Hepatocyte (in vitro differentiated cells): ENCODE measurements around the gene MCM7. TPM values are rescaled to one million over a fixed set of nuclear protein-coding genes. Genes with fewer than 3 reads are reported as not detected.

Experiments used
- DNase-seq: peaks from one replicate; pipeline ENCODE4 v3.0.0-alpha.2; 2016; ENCODE audit warnings: low spot score
- H2AFZ ChIP-seq: fragments of 200-600 bp; sonication (generic); 2 replicates; pipeline ENCODE4 v1.6.0; 2016; ENCODE audit warnings: antibody characterized with exemption, mild to moderate bottlenecking
- H3K27ac ChIP-seq: fragments of 200-600 bp; sonication (generic); 2 replicates; pipeline ENCODE4 v1.5.1; 2016; ENCODE audit warnings: mild to moderate bottlenecking
- H3K27me3 ChIP-seq: fragments of 200-600 bp; sonication (generic); 2 replicates; pipeline ENCODE4 v1.6.1; 2016
- H3K36me3 ChIP-seq: fragments of 200-600 bp; sonication (generic); replicated peaks from 2 replicates; pipeline ENCODE4 v1.5.1; 2016; ENCODE audit warnings: low read depth; ENCODE audit not compliant: insufficient read depth
- H3K4me1 ChIP-seq: fragments of 200-600 bp; sonication (generic); 2 replicates; pipeline ENCODE4 v1.5.1; 2016; ENCODE audit warnings: mild to moderate bottlenecking, moderate library complexity; ENCODE audit not compliant: insufficient read depth
- H3K4me2 ChIP-seq: fragments of 200-600 bp; sonication (generic); 2 replicates; pipeline ENCODE4 v1.6.0; 2016
- H3K4me3 ChIP-seq: fragments of 200-600 bp; sonication (generic); 2 replicates; pipeline ENCODE4 v1.5.1; 2016; ENCODE audit warnings: mild to moderate bottlenecking
- H3K79me2 ChIP-seq: fragments of 200-600 bp; sonication (generic); 2 replicates; pipeline ENCODE4 v1.6.0; 2017; ENCODE audit warnings: mild to moderate bottlenecking
- H3K9me2 ChIP-seq: fragments of 200-600 bp; sonication (generic); replicated peaks from 2 replicates; pipeline ENCODE4 v1.6.0; 2017; ENCODE audit warnings: mild to moderate bottlenecking; ENCODE audit not compliant: insufficient read depth
- H3K9me3 ChIP-seq: fragments of 200-600 bp; sonication (generic); 2 replicates; pipeline ENCODE4 v1.5.1; 2016; ENCODE audit warnings: low read depth, mild to moderate bottlenecking
- H4K20me1 ChIP-seq: fragments of 200-600 bp; sonication (generic); 2 replicates; pipeline ENCODE4 v1.6.0; 2016; ENCODE audit warnings: mild to moderate bottlenecking; ENCODE audit not compliant: insufficient read depth, poor library complexity, severe bottlenecking
- CTCF ChIP-seq: fragments of 200-600 bp; sonication (generic); IDR thresholded peaks from 2 replicates; pipeline ENCODE4 v1.5.1; 2016; ENCODE audit warnings: antibody characterized with exemption, mild to moderate bottlenecking; ENCODE audit not compliant: poor library complexity
- EZH2 ChIP-seq: fragments of 200-600 bp; sonication (generic); IDR thresholded peaks from 2 replicates; pipeline ENCODE4 v1.6.1; 2016; ENCODE audit warnings: antibody characterized with exemption, mild to moderate bottlenecking, borderline replicate concordance
- EZH2phosphoT487 ChIP-seq: fragments of 200-600 bp; sonication (generic); IDR thresholded peaks from one replicate; pipeline ENCODE4 v1.6.1; 2018; ENCODE audit warnings: antibody characterized with exemption, mild to moderate bottlenecking, low read depth, moderate library complexity; ENCODE audit not compliant: unreplicated experiment, severe bottlenecking
- WGBS: methylation state at CpG from one replicate; pipeline ENCODE4 v1.1.6; 2016; ENCODE audit warnings: low lambda C conversion rate; ENCODE audit errors: missing lambda C conversion rate; 5-methylcytosine and 5-hydroxymethylcytosine counted together
- polyA plus RNA-seq: library from polyadenylated mRNA; unstranded; fragments of >200 nt; fragmentation: Nextera tagmentation; extraction: Ambion mirVana; gene quantifications from 2 replicates; pipeline ENCODE4 v1.2.1, GENCODE V29; 2016
- total RNA-seq: library from RNA; depleted of rRNA; stranded (reverse); fragments of >200 nt; gene quantifications from 2 replicates; pipeline ENCODE4 v1.2.3, GENCODE V29; 2014

MCM7 gene
- total and polyA plus RNA-seq, 2 experiments from 2014 or later: 42.1 to 49.3 TPM

- H2AFZ ChIP-seq: no peak overlapping the region
- peaks cover 20% of the 10 kb centered on the region for H3K4me1 ChIP-seq
- peaks cover 21% of the 10 kb centered on the region for H3K79me2 ChIP-seq
- H3K27me3 ChIP-seq: no peaks in the 10 kb centered on the region
- no peaks in the 10 kb centered on the region for H3K9me3 ChIP-seq
- no peak overlapping the region for H3K4me2 ChIP-seq
- 75% methylated on average over 19 of the region's 19 CpGs for WGBS
- no peaks in the 10 kb centered on the region for H3K36me3 ChIP-seq
- no peak overlapping the region for H3K27ac ChIP-seq
- no peaks in the 10 kb centered on the region for H3K9me2 ChIP-seq
- no peak for DNase-seq
- H4K20me1 ChIP-seq: peaks cover 2% of the 10 kb centered on the region
- TF ChIP-seq CTCF (no peak), EZH2 (no peak), EZH2phosphoT487 (no peak)
- no peak overlapping the region for H3K4me3 ChIP-seq
These were observed 9.6 kb downstream of the MCM7 start for GRCh38 chr7:100091411-100092181.

GRCh38 chr7:100090527-100091410, 10.4 kb downstream of the MCM7 start:
- DNase-seq: no peak
- 88% methylated on average over 14 of the region's 14 CpGs for WGBS
- H3K4me2 ChIP-seq: no peak overlapping the region
- H3K36me3 ChIP-seq: no peaks in the 10 kb centered on the region
- H3K27ac ChIP-seq: peak overlapping the region; percentile 91
- peaks cover 20% of the 10 kb centered on the region for H3K4me1 ChIP-seq
- H2AFZ ChIP-seq: no peak overlapping the region
- H3K9me3 ChIP-seq: no peaks in the 10 kb centered on the region
- TF ChIP-seq EZH2: no peak
- TF ChIP-seq CTCF: no peak
- TF ChIP-seq EZH2phosphoT487: no peak
- H3K9me2 ChIP-seq: no peaks in the 10 kb centered on the region
- no peaks in the 10 kb centered on the region for H3K27me3 ChIP-seq
- peaks cover 2% of the 10 kb centered on the region for H4K20me1 ChIP-seq
- H3K4me3 ChIP-seq: no peak overlapping the region
- peaks cover 15% of the 10 kb centered on the region for H3K79me2 ChIP-seq

GRCh38 chr7:100089458-100090196, 11.6 kb downstream of the MCM7 start:
- no peaks in the 10 kb centered on the region for H3K36me3 ChIP-seq
- H3K9me3 ChIP-seq: no peaks in the 10 kb centered on the region
- no peak for TF ChIP-seq EZH2
- TF ChIP-seq CTCF: no peak
- TF ChIP-seq EZH2phosphoT487: no peak
- peaks cover 15% of the 10 kb centered on the region for H3K79me2 ChIP-seq
- no peak for DNase-seq
- no peaks in the 10 kb centered on the region for H4K20me1 ChIP-seq
- H3K4me3 ChIP-seq: peak overlapping the region; percentile 70
- peak overlapping the region; percentile 87 for H3K4me2 ChIP-seq
- 34% methylated on average over 7 of the region's 7 CpGs for WGBS
- no peaks in the 10 kb centered on the region for H3K9me2 ChIP-seq
- peak overlapping the region; percentile 91 for H3K27ac ChIP-seq
- peak overlapping the region; percentile 91 for H2AFZ ChIP-seq
- H3K27me3 ChIP-seq: no peaks in the 10 kb centered on the region
- peaks cover 20% of the 10 kb centered on the region for H3K4me1 ChIP-seq
